Measurements from ENCODE around the gene ZNF320. TPM values are rescaled to one million over a fixed set of nuclear protein-coding genes. Genes with fewer than 3 reads are reported as not detected.
"Not testable (repeated sequence)": the region's sequence is repeated elsewhere in the genome, so short reads cannot be mapped to it uniquely, and the experiment has no call there.

Gene ZNF320
- total RNA-seq, 6 donors from 2014 or later, result 3.6 to 41.9 (median 10.1) TPM

GRCh38 chr19:52943884-52944643 lies 46.6 kb upstream of the ZNF320 start:
- TF ChIP-seq POLR2AphosphoS5 (IDR thresholded peaks at IDR 0.05) (no peak), POLR2A (IDR thresholded peaks at IDR 0.05) (no peak), CTCF (IDR thresholded peaks at IDR 0.05) (no peak), EP300 (IDR thresholded peaks at IDR 0.05) (no peak)
- 65 to 70% methylated on average over 17 of the region's 17 CpGs for WGBS, 2 donors
- ATAC-seq (ENCODE audit: low FRiP score in 2 of 2), result no peak
- peaks cover 12 to 41% (median 33%) of the 10 kb centered on the region in 4 donors for H3K9me3 ChIP-seq
- H3K36me3 ChIP-seq, result no peaks in the 10 kb centered on the region
- no peak overlapping the region for H3K4me3 ChIP-seq
- DNase-seq, result no peak
- H3K4me1 ChIP-seq, result peaks cover 5 to 16% (median 9%) of the 10 kb centered on the region in 4 donors
- H3K27me3 ChIP-seq, result no peaks in the 10 kb centered on the region
- H3K27ac ChIP-seq, result peak overlapping the region in 3 of 4 donors; percentile 83 to 91 (median 85)

- no peaks in the 10 kb centered on the region for H3K27me3 ChIP-seq
- peak overlapping the region; percentile 27 to 92 (median 82) for H3K4me3 ChIP-seq
- peaks cover 5 to 16% (median 12%) of the 10 kb centered on the region in 4 donors for H3K4me1 ChIP-seq
- WGBS, 2 donors, result 56 to 59% methylated on average over 26 to 29 of the region's 29 CpGs
- ATAC-seq (ENCODE audit: low FRiP score in 2 of 2), result no peak
- H3K36me3 ChIP-seq, result no peaks in the 10 kb centered on the region
- peak in 1 of 2 donors; percentile 43 for DNase-seq
- peak overlapping the region; percentile 83 to 91 (median 84) for H3K27ac ChIP-seq
- TF ChIP-seq CTCF (IDR thresholded peaks at IDR 0.05) (no peak), EP300 (IDR thresholded peaks at IDR 0.05) (no peak), POLR2A (IDR thresholded peaks at IDR 0.05) (no peak), POLR2AphosphoS5 (IDR thresholded peaks at IDR 0.05) (no peak)
- peaks cover 4 to 34% (median 26%) of the 10 kb centered on the region in 4 donors for H3K9me3 ChIP-seq
Measured at GRCh38 chr19:52943134-52943883, 45.9 kb upstream of the ZNF320 start.

GRCh38 chr19:52942386-52943133 lies 45.1 kb upstream of the ZNF320 start:
- peaks cover 5 to 16% (median 12%) of the 10 kb centered on the region in 4 donors for H3K4me1 ChIP-seq
- peak overlapping the region; percentile 83 to 91 (median 84) for H3K27ac ChIP-seq
- H3K27me3 ChIP-seq, result no peaks in the 10 kb centered on the region
- TF ChIP-seq EP300 (IDR thresholded peaks at IDR 0.05) (no peak), POLR2A (IDR thresholded peaks at IDR 0.05) (peak in 3 of 4 donors; percentile 59 to 90 (median 82)), CTCF (IDR thresholded peaks at IDR 0.05) (no peak), POLR2AphosphoS5 (IDR thresholded peaks at IDR 0.05) (peak; percentile 92 to 95)
- no peaks in the 10 kb centered on the region for H3K36me3 ChIP-seq
- 0% methylated on average over 20 to 43 of the region's 43 CpGs for WGBS, 2 donors
- peak; percentile 95 to 100 for DNase-seq
- peak overlapping the region; percentile 65 to 92 (median 82) for H3K4me3 ChIP-seq
- peaks cover 0 to 26% (median 18%) of the 10 kb centered on the region in 4 donors for H3K9me3 ChIP-seq
- ATAC-seq (ENCODE audit: low FRiP score in 2 of 2), result peak; percentile 98 to 99

GRCh38 chr19:52941941-52942385 lies 44.5 kb upstream of the ZNF320 start:
- Histone ChIP-seq H3K4me1 (peaks cover 5 to 16% (median 12%) of the 10 kb centered on the region in 4 donors), H3K27ac (peak overlapping the region; percentile 83 to 91 (median 84)), H3K4me3 (peak overlapping the region; percentile 65 to 92 (median 82)), H3K27me3 (no peaks in the 10 kb centered on the region), H3K9me3 (peaks cover 0 to 20% (median 12%) of the 10 kb centered on the region in 4 donors), H3K36me3 (no peaks in the 10 kb centered on the region)
- no peak for TF ChIP-seq EP300 (IDR thresholded peaks at IDR 0.05)
- no peak for TF ChIP-seq POLR2AphosphoS5 (IDR thresholded peaks at IDR 0.05)
- no peak for TF ChIP-seq CTCF (IDR thresholded peaks at IDR 0.05)
- TF ChIP-seq POLR2A (IDR thresholded peaks at IDR 0.05), result no peak
- peak in 1 of 2 donors; percentile 79 for DNase-seq
- WGBS, 2 donors, result 1% methylated on average over 22 to 26 of the region's 26 CpGs
- peak; percentile 57 to 64 for ATAC-seq (ENCODE audit: low FRiP score in 2 of 2)

- Histone ChIP-seq H3K4me3 (peak overlapping the region in 3 of 4 donors; percentile 82 to 92 (median 82)), H3K4me1 (peaks cover 5 to 16% (median 12%) of the 10 kb centered on the region in 4 donors), H3K27ac (peak overlapping the region in 1 of 4 donors; percentile 91), H3K9me3 (peaks cover 0 to 16% (median 8%) of the 10 kb centered on the region in 4 donors)
- not testable (repeated sequence) for DNase-seq; H3K36me3 ChIP-seq; H3K27me3 ChIP-seq; ATAC-seq (ENCODE audit: low FRiP score in 2 of 2)
- 40 to 53% methylated on average over 2 of the region's 2 CpGs for WGBS, 2 donors
Measured at GRCh38 chr19:52941523-52941922, 44.1 kb upstream of the ZNF320 start.

- not testable (repeated sequence) for DNase-seq
Measured at GRCh38 chr19:52940905-52941304, 43.5 kb upstream of the ZNF320 start.

More at GRCh38 chr19:52940905-52941304, 43.5 kb upstream of the ZNF320 start:
- ATAC-seq (ENCODE audit: low FRiP score in 2 of 2); H3K4me3 ChIP-seq; H3K27me3 ChIP-seq; H3K27ac ChIP-seq; H3K9me3 ChIP-seq; H3K36me3 ChIP-seq: not testable (repeated sequence)
- WGBS, 2 donors, result 75 to 88% methylated on average over 5 of the region's 5 CpGs
- H3K4me1 ChIP-seq, result peaks cover 5 to 18% (median 14%) of the 10 kb centered on the region in 4 donors

Measured in upper lobe of left lung (tissue), 6 donors.